ENCODE data around the gene RECQL5. TPM values are rescaled to one million over a fixed set of nuclear protein-coding genes. Genes with fewer than 3 reads are reported as not detected.

The RECQL5 gene
- total RNA-seq, 1 donor from 2014 or later: 34.4 TPM

- intact Hi-C loops (cut with micrococcal nuclease): no loop called here
- Mint-ChIP-seq H3K4me3 (no peak overlapping the region), H3K4me1 (peaks cover 8% of the 10 kb centered on the region), H3K9me3 (no peaks in the 10 kb centered on the region), H3K27me3 (no peaks in the 10 kb centered on the region), H3K36me3 (ENCODE audit: low read depth) (peaks cover 19% of the 10 kb centered on the region), H3K27ac (no peak overlapping the region)
- no peak for DNase-seq
Observed at GRCh38 chr17:75650874-75651273, 16.1 kb downstream of the RECQL5 start.

GRCh38 chr17:75649687-75650086 lies 17.3 kb downstream of the RECQL5 start:
- intact Hi-C loops (cut with micrococcal nuclease): no loop called here
- peaks cover 19% of the 10 kb centered on the region for H3K36me3 Mint-ChIP-seq (ENCODE audit: low read depth)
- peaks cover 15% of the 10 kb centered on the region for H3K4me1 Mint-ChIP-seq
- H3K27ac Mint-ChIP-seq: no peak overlapping the region
- H3K9me3 Mint-ChIP-seq: no peaks in the 10 kb centered on the region
- no peak for DNase-seq
- no peak overlapping the region for H3K4me3 Mint-ChIP-seq
- no peaks in the 10 kb centered on the region for H3K27me3 Mint-ChIP-seq

GRCh38 chr17:75647921-75648320 lies 19.0 kb downstream of the RECQL5 start:
- no peak for DNase-seq
- H3K36me3 Mint-ChIP-seq (ENCODE audit: low read depth): peaks cover 12% of the 10 kb centered on the region
- no peak overlapping the region for H3K4me3 Mint-ChIP-seq
- H3K4me1 Mint-ChIP-seq: peaks cover 14% of the 10 kb centered on the region
- no peaks in the 10 kb centered on the region for H3K27me3 Mint-ChIP-seq
- no peaks in the 10 kb centered on the region for H3K9me3 Mint-ChIP-seq
- intact Hi-C loops (cut with micrococcal nuclease): no loop called here
- H3K27ac Mint-ChIP-seq: no peak overlapping the region

DNA sequence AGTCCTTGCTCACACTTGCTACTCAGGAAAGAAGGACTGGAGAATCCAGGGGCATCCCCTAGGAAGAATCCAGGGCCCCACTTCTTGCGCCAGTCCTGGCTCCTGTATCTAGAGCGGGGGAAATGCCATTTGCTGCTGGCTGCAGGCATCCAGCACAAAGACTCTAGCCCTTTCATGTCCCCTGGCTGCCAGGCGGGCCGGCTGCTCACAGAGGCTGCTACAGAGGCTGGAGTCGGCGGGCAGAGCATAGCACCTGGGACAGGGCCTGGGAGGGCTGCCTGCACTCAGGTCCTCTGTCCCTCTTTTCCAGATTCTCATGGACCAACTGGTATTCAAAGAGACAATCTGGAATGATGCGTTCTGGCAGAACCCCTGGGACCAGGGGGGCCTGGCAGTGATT lies 19.9 kb downstream of the RECQL5 start:
- Mint-ChIP-seq H3K4me3 (no peak overlapping the region), H3K4me1 (peaks cover 12% of the 10 kb centered on the region), H3K36me3 (ENCODE audit: low read depth) (peaks cover 10% of the 10 kb centered on the region), H3K27ac (no peak overlapping the region), H3K9me3 (no peaks in the 10 kb centered on the region), H3K27me3 (no peaks in the 10 kb centered on the region)
- no peak for DNase-seq
- intact Hi-C loops (cut with micrococcal nuclease): no loop called here

- no peak overlapping the region for H3K27ac Mint-ChIP-seq
- H3K4me1 Mint-ChIP-seq: peaks cover 12% of the 10 kb centered on the region
- H3K27me3 Mint-ChIP-seq: no peaks in the 10 kb centered on the region
- no peak for DNase-seq
- intact Hi-C loops (cut with micrococcal nuclease): no loop called here
- H3K36me3 Mint-ChIP-seq (ENCODE audit: low read depth): peaks cover 10% of the 10 kb centered on the region
- no peak overlapping the region for H3K4me3 Mint-ChIP-seq
- no peaks in the 10 kb centered on the region for H3K9me3 Mint-ChIP-seq
Observed at GRCh38 chr17:75646638-75646992, 20.3 kb downstream of the RECQL5 start.

GRCh38 chr17:75645889-75646637 lies 20.9 kb downstream of the RECQL5 start:
- H3K9me3 Mint-ChIP-seq: no peaks in the 10 kb centered on the region
- peak; percentile 70 for DNase-seq
- H3K27me3 Mint-ChIP-seq: no peaks in the 10 kb centered on the region
- intact Hi-C loops (cut with micrococcal nuclease): no loop called here
- peaks cover 10% of the 10 kb centered on the region for H3K36me3 Mint-ChIP-seq (ENCODE audit: low read depth)
- peak overlapping the region; percentile 36 for H3K27ac Mint-ChIP-seq
- H3K4me3 Mint-ChIP-seq: no peak overlapping the region
- H3K4me1 Mint-ChIP-seq: peaks cover 12% of the 10 kb centered on the region

DNA sequence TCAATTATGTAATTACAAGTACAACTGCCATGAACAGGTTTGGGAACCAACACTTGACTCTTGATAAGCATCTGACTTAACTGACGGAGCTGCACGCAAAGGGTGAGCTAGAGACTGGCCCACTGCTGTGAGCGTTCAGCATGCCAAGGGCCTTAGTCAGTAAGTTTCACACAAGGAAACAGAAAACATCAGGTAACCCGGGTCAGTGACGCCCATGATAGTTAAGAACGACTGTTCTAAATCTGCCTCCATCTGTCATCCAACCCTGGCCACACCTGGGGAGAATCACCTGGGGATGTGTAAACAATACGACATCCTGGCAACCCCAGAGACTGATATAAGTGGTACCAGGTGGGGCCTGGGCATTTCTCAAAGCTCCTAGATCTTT lies 21.5 kb downstream of the RECQL5 start:
- Mint-ChIP-seq H3K9me3 (no peaks in the 10 kb centered on the region), H3K4me3 (no peak overlapping the region), H3K36me3 (ENCODE audit: low read depth) (peaks cover 7% of the 10 kb centered on the region), H3K4me1 (peaks cover 12% of the 10 kb centered on the region), H3K27ac (peak overlapping the region; percentile 10), H3K27me3 (no peaks in the 10 kb centered on the region)
- intact Hi-C loops (cut with micrococcal nuclease): no loop called here
- no peak for DNase-seq

- DNase-seq: no peak
- Mint-ChIP-seq H3K9me3 (no peaks in the 10 kb centered on the region), H3K36me3 (ENCODE audit: low read depth) (no peaks in the 10 kb centered on the region), H3K4me1 (peaks cover 12% of the 10 kb centered on the region), H3K27ac (no peak overlapping the region), H3K27me3 (no peaks in the 10 kb centered on the region), H3K4me3 (no peak overlapping the region)
- intact Hi-C loops (cut with micrococcal nuclease): no loop called here
Observed at GRCh38 chr17:75643643-75644017, 23.3 kb downstream of the RECQL5 start.

DNA sequence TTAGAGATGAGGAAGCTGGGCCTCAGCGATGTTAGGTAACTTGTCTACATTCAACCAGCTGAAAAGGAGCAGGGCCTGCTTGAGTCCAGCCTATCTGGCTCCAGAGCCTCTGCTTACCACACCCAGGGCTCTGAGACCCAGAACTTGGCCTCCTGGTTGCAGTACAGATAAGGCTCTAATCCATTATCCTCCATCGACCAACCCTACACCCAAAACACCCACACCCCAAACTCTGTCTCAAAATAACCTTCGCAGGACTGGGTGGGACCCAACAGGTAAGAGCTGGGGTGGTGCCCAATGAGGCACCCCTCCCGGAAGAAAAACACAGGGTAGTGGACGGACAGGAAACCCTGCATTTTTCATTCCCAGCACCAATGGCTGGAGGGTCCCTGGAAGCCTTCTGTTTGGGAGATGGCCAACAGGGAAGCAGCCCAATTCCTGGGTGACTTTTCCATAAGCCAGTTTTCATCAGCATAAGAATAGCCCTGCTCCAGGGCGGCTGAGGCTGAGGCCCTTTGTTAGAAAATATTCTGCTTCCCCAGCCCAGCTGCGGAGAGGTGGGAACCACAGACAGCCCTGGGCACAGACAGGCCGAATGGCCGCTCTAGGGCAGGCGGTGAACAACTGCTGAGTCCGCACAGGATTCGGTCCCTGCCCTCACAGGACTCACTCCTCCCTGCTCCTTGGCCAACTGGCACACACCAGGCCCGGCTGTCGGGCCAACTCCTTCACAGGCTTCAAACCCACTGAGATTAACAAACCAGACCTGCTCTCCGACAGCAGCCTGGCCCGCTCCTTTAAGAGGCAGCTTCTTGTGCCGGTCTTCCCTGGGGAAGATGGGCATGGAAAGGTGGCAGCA lies 23.9 kb downstream of the RECQL5 start:
- Mint-ChIP-seq H3K9me3 (no peaks in the 10 kb centered on the region), H3K27ac (no peak overlapping the region), H3K27me3 (no peaks in the 10 kb centered on the region), H3K36me3 (ENCODE audit: low read depth) (no peaks in the 10 kb centered on the region), H3K4me1 (peaks cover 12% of the 10 kb centered on the region), H3K4me3 (no peak overlapping the region)
- intact Hi-C loops (cut with micrococcal nuclease): no loop called here
- DNase-seq: no peak

- no peak overlapping the region for H3K27ac Mint-ChIP-seq
- no peak overlapping the region for H3K4me3 Mint-ChIP-seq
- no peaks in the 10 kb centered on the region for H3K36me3 Mint-ChIP-seq (ENCODE audit: low read depth)
- peaks cover 12% of the 10 kb centered on the region for H3K4me1 Mint-ChIP-seq
- intact Hi-C loops (cut with micrococcal nuclease): no loop called here
- H3K9me3 Mint-ChIP-seq: no peaks in the 10 kb centered on the region
- no peak for DNase-seq
- no peaks in the 10 kb centered on the region for H3K27me3 Mint-ChIP-seq
Observed at GRCh38 chr17:75642182-75642783, 24.7 kb downstream of the RECQL5 start.

GRCh38 chr17:75641343-75641742 lies 25.6 kb downstream of the RECQL5 start:
- DNase-seq: no peak
- Mint-ChIP-seq H3K27ac (no peak overlapping the region), H3K4me3 (no peak overlapping the region), H3K27me3 (no peaks in the 10 kb centered on the region), H3K9me3 (no peaks in the 10 kb centered on the region), H3K4me1 (peaks cover 12% of the 10 kb centered on the region), H3K36me3 (ENCODE audit: low read depth) (no peaks in the 10 kb centered on the region)
- intact Hi-C loops (cut with micrococcal nuclease): no loop called here

- peaks cover 5% of the 10 kb centered on the region for H3K4me1 Mint-ChIP-seq
- no peaks in the 10 kb centered on the region for H3K36me3 Mint-ChIP-seq (ENCODE audit: low read depth)
Observed at GRCh38 chr17:75640556-75641119, 26.3 kb downstream of the RECQL5 start.

GRCh38 chr17:75639771-75640555 lies 27.0 kb downstream of the RECQL5 start:
- intact Hi-C loops (cut with micrococcal nuclease): no loop called here
- H3K4me1 Mint-ChIP-seq: no peaks in the 10 kb centered on the region

More at GRCh38 chr17:75640556-75641119, 26.3 kb downstream of the RECQL5 start:
- Mint-ChIP-seq H3K27ac (no peak overlapping the region), H3K4me3 (no peak overlapping the region), H3K9me3 (no peaks in the 10 kb centered on the region), H3K27me3 (no peaks in the 10 kb centered on the region)
- intact Hi-C loops (cut with micrococcal nuclease): no loop called here
- no peak for DNase-seq

More at GRCh38 chr17:75639771-75640555, 27.0 kb downstream of the RECQL5 start:
- Mint-ChIP-seq H3K36me3 (ENCODE audit: low read depth) (no peaks in the 10 kb centered on the region), H3K9me3 (no peaks in the 10 kb centered on the region), H3K4me3 (no peak overlapping the region), H3K27ac (no peak overlapping the region), H3K27me3 (no peaks in the 10 kb centered on the region)
- DNase-seq: no peak
